Activated CD8-positive, alpha-beta memory T cell treated with anti-CD3 and anti-CD28 coated beads, Interleukin-2, amount 50 U/mL, for 1 hour (primary cell): ENCODE data around the gene EXT2.

ENCODE experiments used
- DNase-seq: peaks from one replicate; pipeline ENCODE4 v3.0.0-alpha.2; 2020; ENCODE audit errors: extremely low read depth

EXT2 gene

GRCh38 chr11:44095506-44096359 is at the start of gene EXT2:
TSS of gene EXT2 (plus strand) at chr11:44095678. CDS start at chr11:44107713, 12,035 bp downstream.
- peak; percentile 51 for DNase-seq

- DNase-seq: no peak
Observed at GRCh38 chr11:44046182-44046581, 49.3 kb upstream of the EXT2 start.

- DNase-seq: no peak
Observed at GRCh38 chr11:44047298-44047697, 48.2 kb upstream of the EXT2 start.

- no peak for DNase-seq
Observed at GRCh38 chr11:44047931-44048431, 47.5 kb upstream of the EXT2 start, which contains the start of gene ACCSL. TSS of gene ACCSL (plus strand) at chr11:44047981. CDS start at chr11:44048037, 56 bp downstream.

- no peak for DNase-seq
Observed at GRCh38 chr11:44049832-44050231, 45.6 kb upstream of the EXT2 start.

- DNase-seq: no peak
Observed at GRCh38 chr11:44051171-44051570, 44.3 kb upstream of the EXT2 start.

GRCh38 chr11:44057340-44057739 is 38.1 kb upstream of the EXT2 start:
- DNase-seq: no peak

GRCh38 chr11:44058275-44058674 is 37.2 kb upstream of the EXT2 start:
- DNase-seq: no peak

GRCh38 chr11:44065161-44065661 is 30.3 kb upstream of the EXT2 start:
- DNase-seq: no peak

- DNase-seq: peak; percentile 54
Observed at GRCh38 chr11:44065841-44066731, 29.4 kb upstream of the EXT2 start, which contains the start of gene ACCS. TSS of gene ACCS (plus strand) at chr11:44066270. CDS start at chr11:44067628, 1,358 bp downstream.

- no peak for DNase-seq
Observed at GRCh38 chr11:44066732-44067141, 28.7 kb upstream of the EXT2 start.

- no peak for DNase-seq
Observed at GRCh38 chr11:44067266-44067665, 28.2 kb upstream of the EXT2 start.

GRCh38 chr11:44068180-44068579 is 27.3 kb upstream of the EXT2 start:
- no peak for DNase-seq

- no peak for DNase-seq
Observed at GRCh38 chr11:44071157-44071556, 24.3 kb upstream of the EXT2 start.

- no peak for DNase-seq
Observed at GRCh38 chr11:44072757-44073658, 22.5 kb upstream of the EXT2 start.

GRCh38 chr11:44078794-44079193 is 16.7 kb upstream of the EXT2 start:
- no peak for DNase-seq

GRCh38 chr11:44079376-44079775 is 16.1 kb upstream of the EXT2 start:
- no peak for DNase-seq

- no peak for DNase-seq
Observed at GRCh38 chr11:44080951-44081350, 14.5 kb upstream of the EXT2 start.

GRCh38 chr11:44082645-44083044 is 12.8 kb upstream of the EXT2 start:
- DNase-seq: no peak

GRCh38 chr11:44083433-44083832 is 12.0 kb upstream of the EXT2 start:
- DNase-seq: no peak

GRCh38 chr11:44083906-44084305 is 11.6 kb upstream of the EXT2 start:
- DNase-seq: no peak
